COR-L47 (cell line): ENCODE measurements around the gene RGPD5.
"Not testable (repeated sequence)": the region's sequence is repeated elsewhere in the genome, so short reads cannot be mapped to it uniquely, and the experiment has no call there.

Experiments used
- DNase-seq: peaks from one replicate; lab custom pipeline; 2025; lab: John Stamatoyannopoulos, UW

The RGPD5 gene

GRCh38 chr2:109893736-109894135 is 99.6 kb downstream of the RGPD5 start:
- DNase-seq, result not testable (repeated sequence)

GRCh38 chr2:109894141-109894540 is 100.0 kb downstream of the RGPD5 start:
- DNase-seq, result not testable (repeated sequence)

GRCh38 chr2:109895090-109895869 is 101.2 kb downstream of the RGPD5 start:
- DNase-seq, result not testable (repeated sequence)

- not testable (repeated sequence) for DNase-seq
Observed at GRCh38 chr2:109896212-109896611, 102.1 kb downstream of the RGPD5 start.

- DNase-seq, result not testable (repeated sequence)
Observed at GRCh38 chr2:109897769-109898461, 103.8 kb downstream of the RGPD5 start.

- DNase-seq, result not testable (repeated sequence)
Observed at GRCh38 chr2:109898462-109899336, 104.6 kb downstream of the RGPD5 start, which contains the start of gene LIMS3. Gene LIMS3 (plus strand): TSS chr2:109898688. CDS start chr2:109898729, 41 bp downstream.

- DNase-seq, result not testable (repeated sequence)
Observed at GRCh38 chr2:109905796-109906195, 111.7 kb downstream of the RGPD5 start.
